ENCODE measurements around the gene SLC7A7.
"Not testable (repeated sequence)": the region's sequence is repeated elsewhere in the genome, so short reads cannot be mapped to it uniquely, and the experiment has no call there.

Gene SLC7A7

DNA sequence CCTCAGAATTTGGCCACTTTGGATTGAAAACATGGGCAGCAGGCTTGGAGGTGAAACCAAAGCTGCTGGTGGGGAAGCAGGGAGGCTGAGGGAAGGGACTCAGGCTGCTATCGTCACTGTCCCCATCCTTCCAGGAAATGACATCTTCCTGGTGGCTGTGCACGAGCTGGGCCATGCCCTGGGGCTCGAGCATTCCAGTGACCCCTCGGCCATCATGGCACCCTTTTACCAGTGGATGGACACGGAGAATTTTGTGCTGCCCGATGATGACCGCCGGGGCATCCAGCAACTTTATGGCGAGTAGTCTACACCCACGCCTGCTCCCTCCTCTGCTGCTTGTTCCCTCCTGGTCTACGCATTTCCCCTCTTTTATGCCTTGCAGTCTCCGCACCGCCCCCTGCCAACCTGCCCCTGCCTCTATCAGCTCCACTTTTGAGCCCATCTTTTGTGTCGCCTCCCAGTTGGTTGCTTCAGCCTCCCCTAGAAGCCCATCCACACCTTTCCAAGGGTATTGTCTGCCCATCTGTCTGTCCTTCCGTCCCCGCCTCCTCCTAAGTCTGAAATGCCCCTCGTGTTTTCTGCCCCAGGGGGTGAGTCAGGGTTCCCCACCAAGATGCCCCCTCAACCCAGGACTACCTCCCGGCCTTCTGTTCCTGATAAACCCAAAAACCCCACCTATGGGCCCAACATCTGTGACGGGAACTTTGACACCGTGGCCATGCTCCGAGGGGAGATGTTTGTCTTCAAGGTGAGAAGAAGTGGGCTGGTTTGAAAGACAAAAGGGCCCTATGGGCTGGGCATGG, 28.1 kb upstream of the SLC7A7 start:
- no peak for DNase-seq

- DNase-seq, result no peak
Measured at GRCh38 chr14:22842211-22843122, 27.2 kb upstream of the SLC7A7 start.

GRCh38 chr14:22841769-22842168, 26.5 kb upstream of the SLC7A7 start:
- no peak for DNase-seq

DNA sequence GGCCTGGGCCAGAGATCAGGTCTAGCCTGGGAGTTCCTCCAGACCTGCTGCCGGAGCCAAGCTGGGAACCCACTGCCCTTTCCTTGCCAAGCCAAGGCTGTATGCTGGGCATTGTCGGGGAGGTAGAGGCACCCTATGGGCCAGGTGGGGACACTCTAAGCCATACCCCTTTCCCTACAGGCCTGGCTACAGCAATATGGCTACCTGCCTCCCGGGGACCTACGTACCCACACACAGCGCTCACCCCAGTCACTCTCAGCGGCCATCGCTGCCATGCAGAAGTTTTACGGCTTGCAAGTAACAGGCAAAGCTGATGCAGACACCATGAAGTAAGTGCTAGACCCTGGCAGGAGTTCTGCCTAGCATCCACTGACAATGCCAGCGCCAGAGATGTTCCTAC, 26.1 kb upstream of the SLC7A7 start:
- no peak for DNase-seq

DNA sequence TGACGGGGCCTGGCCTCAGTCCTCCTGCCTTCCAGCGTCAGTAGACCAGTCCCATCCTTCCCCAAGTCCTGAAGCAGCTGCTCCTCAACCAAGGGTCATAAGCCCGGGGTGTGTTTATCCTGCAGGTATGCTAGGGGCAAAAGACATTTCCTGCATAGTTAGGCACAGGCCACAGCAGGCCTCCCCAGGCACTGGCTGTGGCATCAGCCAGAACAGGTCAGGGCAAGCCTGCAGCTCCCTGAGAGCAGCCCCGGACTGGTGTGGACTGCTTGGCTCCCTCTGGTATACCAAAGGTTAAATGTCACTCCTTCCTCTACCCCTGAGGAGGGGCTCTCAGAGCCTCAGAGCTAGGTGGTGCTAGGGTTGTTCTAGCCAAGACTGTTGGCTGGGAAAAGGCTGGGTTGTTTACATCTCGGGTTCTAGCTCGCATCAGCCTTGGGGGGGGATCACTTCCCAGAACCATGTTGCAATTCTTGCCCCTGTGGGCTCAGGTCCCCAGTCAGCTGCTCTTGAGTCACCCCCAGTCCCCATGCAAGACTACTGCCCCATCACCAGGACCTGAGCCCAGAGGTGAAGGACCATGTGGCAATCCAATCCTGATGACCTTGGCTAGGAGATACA, 24.0 kb upstream of the SLC7A7 start:
- DNase-seq, result peak; percentile 32

DNA sequence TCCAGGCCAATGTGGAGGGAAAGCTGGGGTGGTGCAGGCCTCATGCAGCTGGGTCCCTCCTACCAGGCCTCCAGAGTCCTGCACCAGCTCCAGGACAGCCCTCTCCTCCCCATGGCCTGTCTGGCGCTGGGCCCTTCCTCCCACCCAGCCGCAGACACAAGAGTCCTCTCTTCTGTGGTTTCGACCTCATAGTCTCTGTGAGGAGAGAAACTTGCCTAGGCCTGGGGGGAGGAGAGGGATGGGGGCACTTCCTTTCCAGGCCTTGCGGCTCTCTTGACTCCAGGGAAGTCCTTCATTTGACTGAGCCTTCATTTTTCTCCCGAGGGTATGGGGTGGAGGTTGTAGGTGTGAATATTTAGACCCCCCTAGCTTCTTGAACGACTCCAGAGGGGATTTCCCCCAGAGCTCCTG, 23.4 kb upstream of the SLC7A7 start:
- no peak for DNase-seq

DNA sequence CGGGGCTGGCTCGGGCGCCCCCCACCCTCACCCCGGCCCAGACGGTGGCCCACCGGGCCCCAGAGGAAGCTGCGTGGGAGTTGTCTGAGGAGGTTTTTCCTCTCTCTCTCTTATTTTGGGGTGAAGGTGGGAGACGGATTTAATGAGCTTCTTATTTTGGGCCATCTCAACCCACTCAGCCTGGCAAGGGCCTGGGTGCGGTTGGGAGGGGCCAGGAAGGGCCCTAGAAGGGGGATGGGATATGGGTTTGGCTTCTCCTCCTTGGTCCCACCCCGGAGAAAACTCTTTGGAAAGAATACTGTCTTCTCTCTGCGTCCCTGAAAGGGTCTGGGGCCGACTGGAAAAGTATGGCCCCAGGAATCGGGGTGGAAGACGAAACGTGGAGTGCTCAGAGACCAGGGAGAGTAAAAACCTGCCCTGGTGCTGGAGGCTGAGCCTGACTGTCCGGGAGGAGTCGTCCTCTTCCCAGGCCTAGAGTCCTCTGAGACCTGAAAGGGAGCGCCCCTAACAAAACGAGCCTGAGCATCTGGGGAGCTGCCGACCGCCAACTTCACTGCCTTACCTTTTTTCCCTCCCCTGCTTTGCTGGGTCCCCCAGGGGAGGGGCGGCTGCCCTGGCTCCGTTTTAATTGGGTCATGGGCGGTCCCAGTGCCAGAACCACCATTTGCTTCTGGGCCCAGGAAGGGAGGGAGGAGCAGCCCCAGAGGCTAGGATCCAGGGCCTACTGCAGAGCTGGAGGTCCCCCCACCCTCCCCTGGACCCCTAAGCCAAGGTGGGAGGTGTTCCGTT, 22.7 kb upstream of the SLC7A7 start:
- no peak for DNase-seq

DNA sequence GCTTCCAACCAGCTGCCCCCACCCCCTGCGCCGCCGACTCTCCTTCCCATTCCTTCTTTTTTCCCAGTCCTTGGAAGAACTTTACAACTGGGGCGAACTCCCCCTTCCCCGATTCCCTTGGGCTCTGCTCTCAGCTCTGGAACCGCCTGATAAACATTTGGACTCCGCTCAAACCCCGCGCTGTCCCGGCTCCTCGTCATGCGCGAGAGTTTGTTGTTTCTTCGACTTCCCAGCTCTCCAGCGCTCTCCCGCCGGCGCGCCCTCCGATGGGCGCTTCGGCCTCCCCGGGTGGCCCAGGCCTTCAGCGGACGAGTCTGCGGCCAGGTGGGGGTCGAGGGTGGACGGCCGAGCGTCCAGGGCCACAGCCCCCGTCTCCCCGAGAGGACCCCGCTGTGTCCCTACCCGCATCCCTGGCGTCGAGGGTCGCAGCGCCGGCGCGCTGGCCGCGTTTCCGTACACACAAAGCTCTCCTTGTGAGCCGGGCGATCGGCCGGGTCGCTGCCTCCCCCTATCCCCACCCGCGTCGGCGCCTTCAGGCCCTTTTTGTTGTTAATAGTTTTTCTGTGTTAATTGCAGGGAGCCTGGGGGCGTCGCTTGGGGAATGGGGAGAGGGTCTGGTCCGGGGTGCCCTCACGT, 22.0 kb upstream of the SLC7A7 start:
- peak; percentile 63 for DNase-seq

DNA sequence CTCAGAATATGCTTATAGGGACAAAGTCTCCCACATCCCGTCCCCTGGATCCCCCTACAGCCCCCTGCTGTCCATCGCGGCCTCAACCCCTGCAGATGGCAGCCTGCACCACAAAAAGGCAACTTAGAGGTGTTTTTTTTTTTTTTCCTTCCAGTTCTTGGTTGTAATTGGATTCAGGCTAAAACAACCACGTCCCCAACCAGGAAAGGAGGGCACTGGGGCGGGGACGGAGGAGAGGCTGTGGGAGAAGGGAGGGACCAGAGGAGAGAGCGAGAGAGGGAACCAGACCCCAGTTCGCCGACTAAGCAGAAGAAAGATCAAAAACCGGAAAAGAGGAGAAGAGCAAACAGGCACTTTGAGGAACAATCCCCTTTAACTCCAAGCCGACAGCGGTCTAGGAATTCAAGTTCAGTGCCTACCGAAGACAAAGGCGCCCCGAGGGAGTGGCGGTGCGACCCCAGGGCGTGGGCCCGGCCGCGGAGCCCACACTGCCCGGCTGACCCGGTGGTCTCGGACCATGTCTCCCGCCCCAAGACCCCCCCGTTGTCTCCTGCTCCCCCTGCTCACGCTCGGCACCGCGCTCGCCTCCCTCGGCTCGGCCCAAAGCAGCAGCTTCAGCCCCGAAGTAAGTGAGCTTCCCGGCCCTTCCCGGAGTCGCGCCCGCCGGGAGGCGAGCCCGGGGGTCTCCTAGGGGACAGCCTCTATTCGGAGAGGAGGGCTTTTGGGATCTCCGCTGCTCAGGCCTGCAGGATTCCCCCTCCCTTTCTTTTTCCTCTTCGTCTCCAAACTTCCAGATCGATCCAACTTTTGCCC, 21.3 kb upstream of the SLC7A7 start, which contains the start of gene MMP14:
Gene MMP14 (plus strand): TSS at position 285 of the 813 bp plus-strand sequence. CDS start 233 bp downstream, at position 518.
- DNase-seq, result peak; percentile 74

DNA sequence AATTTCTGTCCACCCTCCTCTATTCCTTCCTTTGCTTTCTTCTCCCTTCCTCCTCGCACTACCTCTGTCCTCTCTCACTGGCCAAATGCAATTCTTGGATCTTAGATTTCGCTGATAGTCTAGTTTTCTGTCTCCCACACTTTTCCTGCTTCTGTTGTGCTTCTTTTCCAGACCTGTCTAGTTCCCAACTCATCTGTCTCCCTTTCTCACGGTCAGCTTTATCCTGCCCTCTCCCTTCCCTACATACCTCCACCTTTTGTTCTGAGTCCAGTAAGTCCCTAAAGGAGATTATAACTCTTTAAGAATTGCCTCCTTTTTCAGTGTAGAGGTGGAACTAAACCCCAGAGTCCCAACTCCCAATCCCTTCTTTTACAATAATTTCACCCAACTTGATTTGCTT, 20.3 kb upstream of the SLC7A7 start:
- no peak for DNase-seq

DNA sequence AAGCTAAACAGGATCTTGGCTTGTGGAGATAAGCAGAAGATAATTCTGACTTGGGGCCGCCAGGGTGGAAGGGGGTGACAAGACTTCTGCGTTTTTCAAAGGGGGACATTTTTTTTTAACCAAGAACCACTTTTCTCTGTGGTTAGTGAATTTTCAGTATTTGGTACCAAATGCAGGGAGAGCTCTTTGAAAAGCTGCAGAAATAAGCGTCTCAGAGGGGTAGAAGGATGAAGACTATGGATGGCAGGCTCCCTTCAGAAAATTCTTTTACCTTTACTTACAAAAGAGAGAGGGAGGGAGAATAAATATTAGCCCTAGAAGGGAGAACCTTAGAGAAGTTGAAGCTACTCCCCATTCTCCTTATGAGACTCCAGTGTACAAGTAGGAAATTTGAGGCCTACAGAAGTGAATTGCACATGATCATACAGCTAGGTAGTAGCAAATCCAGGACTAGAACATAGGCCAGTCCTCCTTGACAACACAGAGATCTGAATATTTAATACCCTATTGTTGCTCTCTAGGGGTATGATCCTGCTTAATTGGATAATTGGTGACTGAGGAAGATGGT, 15.3 kb upstream of the SLC7A7 start:
- DNase-seq, result no peak

DNA sequence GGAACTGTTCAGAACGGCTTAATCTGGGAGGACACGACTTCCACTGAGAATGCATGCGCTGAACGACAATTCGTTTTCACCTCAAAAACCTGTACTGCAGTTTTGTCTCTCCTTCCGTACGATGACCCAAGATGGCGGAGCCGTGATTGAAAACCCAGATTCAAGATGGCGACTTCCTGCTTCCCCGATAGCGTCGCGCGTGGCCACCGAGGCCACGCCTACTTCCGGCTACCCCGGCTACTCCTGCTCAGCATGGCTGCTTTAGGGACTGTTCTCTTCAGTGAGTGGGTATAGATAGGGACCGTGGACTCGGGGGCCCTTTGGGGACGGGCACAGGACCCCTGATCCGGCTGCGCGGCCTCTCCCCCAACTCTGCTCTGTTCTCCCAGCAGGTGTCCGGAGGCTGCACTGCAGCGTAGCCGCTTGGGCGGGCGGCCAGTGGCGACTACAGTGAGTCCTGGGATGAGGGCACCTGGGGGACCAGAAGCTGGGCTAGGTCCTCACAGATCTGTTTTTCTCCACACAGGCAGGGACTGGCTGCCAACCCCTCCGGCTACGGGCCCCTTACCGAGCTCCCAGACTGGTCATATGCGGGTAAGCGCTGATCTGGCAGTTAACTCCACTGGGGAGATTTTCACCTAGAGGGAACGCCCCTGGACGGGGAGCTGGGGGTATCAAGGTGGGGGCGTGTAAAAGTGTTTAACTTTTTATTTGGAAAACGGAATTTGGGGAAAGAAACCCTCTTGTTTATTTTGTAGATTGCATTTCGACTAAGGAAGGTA, 14.6 kb upstream of the SLC7A7 start, which contains the start of gene MRPL52:
Gene MRPL52 (plus strand): TSS at position 227 of the 782 bp plus-strand sequence. CDS start 26 bp downstream, at position 253.
- peak; percentile 95 for DNase-seq

- DNase-seq, result not testable (repeated sequence)
Measured at GRCh38 chr14:22829076-22829660, 13.9 kb upstream of the SLC7A7 start.

GRCh38 chr14:22824711-22825359, 9.6 kb upstream of the SLC7A7 start:
- no peak for DNase-seq

DNA sequence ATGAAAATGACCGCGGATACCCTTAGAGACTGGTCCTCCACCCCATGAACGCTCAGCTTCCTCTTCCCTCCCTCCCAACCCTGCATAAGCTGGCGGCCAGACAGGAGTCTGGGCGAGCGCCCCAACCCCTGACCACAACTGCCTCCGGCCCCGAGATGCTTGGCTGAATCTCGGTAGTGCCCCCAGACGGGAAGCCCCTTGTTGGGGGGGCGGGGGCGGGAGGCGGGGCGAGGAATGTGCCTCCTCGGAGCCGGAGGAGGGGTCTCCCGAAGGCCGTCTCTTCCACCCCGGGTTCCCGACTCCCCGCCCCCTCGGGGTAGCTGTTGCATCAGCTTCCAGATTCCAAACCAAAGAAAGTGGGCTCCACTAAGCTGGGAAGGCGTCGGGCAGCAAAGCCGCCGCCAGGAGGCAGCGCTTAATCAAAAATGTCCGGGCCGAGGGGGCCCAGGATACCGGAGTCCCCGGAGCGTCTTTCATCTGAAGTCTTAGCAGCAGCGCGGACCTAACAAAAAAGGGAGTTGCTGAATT, 7.4 kb upstream of the SLC7A7 start:
- DNase-seq, result peak; percentile 86

DNA sequence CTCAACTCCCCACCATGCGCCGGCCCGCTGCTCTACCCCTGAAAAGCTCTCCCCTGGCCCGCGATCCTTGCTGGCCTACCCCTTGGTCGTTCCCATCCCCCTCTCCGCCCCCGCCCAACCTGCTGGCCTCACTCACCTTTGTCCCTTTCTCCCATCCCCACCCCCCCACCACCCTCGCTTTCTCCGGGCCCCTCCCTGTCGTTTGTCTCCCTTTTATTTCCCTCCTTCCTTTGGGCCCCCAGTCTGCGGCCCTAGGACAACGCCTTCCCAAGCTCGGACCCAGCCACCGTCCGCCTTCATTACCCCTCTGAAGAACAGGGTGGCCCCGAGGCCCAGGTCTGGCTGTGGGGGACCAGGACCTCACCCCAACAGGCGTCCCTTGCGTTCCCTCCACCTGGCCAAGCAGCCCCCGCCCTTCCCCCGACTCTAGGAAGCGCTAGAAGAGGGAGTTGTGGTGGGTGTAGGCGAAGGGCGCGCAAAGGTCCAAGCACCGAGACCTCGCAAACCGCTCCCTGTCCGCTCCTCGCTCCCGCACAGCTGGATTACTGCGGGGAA, 6.9 kb upstream of the SLC7A7 start:
- DNase-seq, result no peak

GRCh38 chr14:22821193-22822015, 6.2 kb upstream of the SLC7A7 start:
- DNase-seq, result no peak

All from suppressor macrophage treated with lipopolysaccharide for 4 hours (primary cell).